ENCODE results near the gene TMEM203. TPM values are rescaled to one million over a fixed set of nuclear protein-coding genes. Genes with fewer than 3 reads are reported as not detected.

Gene TMEM203
- total RNA-seq, 1 donor from 2014 or later: 36.2 TPM

GRCh38 chr9:137234758-137235423 is 29.4 kb upstream of the TMEM203 start:
- no peak overlapping the region for H3K4me3 Mint-ChIP-seq (ENCODE audit: low read depth)
- no peak for TF ChIP-seq CTCF (IDR thresholded peaks at IDR 0.05; ENCODE audit: unreplicated experiment)
- H3K4me1 Mint-ChIP-seq (ENCODE audit: low read depth): peaks cover 17% of the 10 kb centered on the region

DNA sequence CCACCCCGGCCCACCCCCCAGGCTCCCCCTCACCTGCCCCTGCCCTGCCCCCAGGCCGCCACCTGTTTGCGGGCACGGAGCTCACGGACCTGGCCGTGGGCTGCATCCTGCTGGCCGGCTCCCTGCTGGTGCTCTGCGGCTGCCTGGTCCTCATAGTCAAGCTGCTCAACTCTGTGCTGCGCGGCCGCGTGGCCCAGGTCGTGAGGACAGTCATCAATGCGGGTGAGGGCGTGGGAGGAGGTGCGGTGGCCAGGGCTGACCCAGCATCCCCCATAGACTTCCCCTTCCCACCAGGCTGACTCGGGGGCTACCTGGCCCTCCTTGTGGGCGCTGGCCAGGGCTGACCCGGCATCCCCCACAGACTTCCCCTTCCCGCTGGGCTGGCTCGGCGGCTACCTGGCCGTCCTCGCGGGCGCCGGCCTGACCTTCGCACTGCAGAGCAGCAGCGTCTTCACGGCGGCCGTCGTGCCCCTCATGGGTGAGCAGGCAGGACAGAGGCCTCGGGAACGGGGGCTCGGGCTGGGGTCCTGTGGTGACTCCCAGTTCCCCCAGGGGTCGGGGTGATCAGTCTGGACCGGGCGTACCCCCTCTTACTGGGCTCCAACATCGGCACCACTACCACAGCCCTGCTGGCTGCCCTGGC is 28.7 kb upstream of the TMEM203 start:
- Mint-ChIP-seq H3K4me3 (ENCODE audit: low read depth) (no peak overlapping the region), H3K36me3 (ENCODE audit: insufficient read depth) (no peaks in the 10 kb centered on the region), H3K4me1 (ENCODE audit: low read depth) (peaks cover 17% of the 10 kb centered on the region)

More at GRCh38 chr9:137234758-137235423, 29.4 kb upstream of the TMEM203 start:
- Mint-ChIP-seq H3K27me3 (no peaks in the 10 kb centered on the region), H3K36me3 (ENCODE audit: insufficient read depth) (no peaks in the 10 kb centered on the region), H3K27ac (no peak overlapping the region), H3K9me3 (ENCODE audit: low read depth) (no peaks in the 10 kb centered on the region)
- DNase-seq (ENCODE audit: low spot score, unreplicated experiment): no peak

GRCh38 chr9:137233143-137233980 is 27.9 kb upstream of the TMEM203 start:
- no peaks in the 10 kb centered on the region for H3K27me3 Mint-ChIP-seq
- H3K4me3 Mint-ChIP-seq (ENCODE audit: low read depth): no peak overlapping the region
- no peak overlapping the region for H3K27ac Mint-ChIP-seq
- peaks cover 14% of the 10 kb centered on the region for H3K4me1 Mint-ChIP-seq (ENCODE audit: low read depth)
- no peaks in the 10 kb centered on the region for H3K36me3 Mint-ChIP-seq (ENCODE audit: insufficient read depth)
- H3K9me3 Mint-ChIP-seq (ENCODE audit: low read depth): no peaks in the 10 kb centered on the region
- TF ChIP-seq CTCF (IDR thresholded peaks at IDR 0.05; ENCODE audit: unreplicated experiment): no peak
- DNase-seq (ENCODE audit: low spot score, unreplicated experiment): no peak

More for the DNA sequence above, 28.7 kb upstream of the TMEM203 start:
- no peaks in the 10 kb centered on the region for H3K27me3 Mint-ChIP-seq
- H3K27ac Mint-ChIP-seq: no peak overlapping the region
- H3K9me3 Mint-ChIP-seq (ENCODE audit: low read depth): no peaks in the 10 kb centered on the region
- TF ChIP-seq CTCF (IDR thresholded peaks at IDR 0.05; ENCODE audit: unreplicated experiment): no peak
- no peak for DNase-seq (ENCODE audit: low spot score, unreplicated experiment)

- no peak for TF ChIP-seq CTCF (IDR thresholded peaks at IDR 0.05; ENCODE audit: unreplicated experiment)
- H3K27me3 Mint-ChIP-seq: no peaks in the 10 kb centered on the region
- H3K9me3 Mint-ChIP-seq (ENCODE audit: low read depth): no peaks in the 10 kb centered on the region
- H3K36me3 Mint-ChIP-seq (ENCODE audit: insufficient read depth): no peaks in the 10 kb centered on the region
- DNase-seq (ENCODE audit: low spot score, unreplicated experiment): no peak
- H3K4me3 Mint-ChIP-seq (ENCODE audit: low read depth): no peak overlapping the region
- peaks cover 15% of the 10 kb centered on the region for H3K4me1 Mint-ChIP-seq (ENCODE audit: low read depth)
- H3K27ac Mint-ChIP-seq: no peak overlapping the region
Measured at GRCh38 chr9:137232510-137232909, 27.1 kb upstream of the TMEM203 start.

DNA sequence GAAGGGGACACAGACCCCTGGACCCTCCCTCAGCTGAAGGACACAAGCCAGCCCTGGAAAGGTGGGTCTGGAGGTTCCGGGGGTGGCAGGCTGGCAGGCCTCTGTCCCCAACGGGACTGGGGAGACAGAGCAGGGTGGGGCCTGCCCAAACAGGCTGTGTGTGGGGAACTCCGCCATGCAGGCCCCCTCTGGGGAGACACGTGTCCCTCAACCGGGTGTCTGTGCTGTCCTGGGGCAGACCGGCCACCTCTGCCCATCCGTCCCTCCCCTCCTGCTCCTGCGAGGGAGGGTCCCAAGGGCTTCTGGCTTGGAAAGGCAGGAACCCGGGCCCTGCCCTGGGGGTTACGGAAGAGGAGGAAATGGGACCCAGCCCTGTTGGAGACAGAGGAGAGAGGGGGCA is 26.7 kb upstream of the TMEM203 start:
- DNase-seq (ENCODE audit: low spot score, unreplicated experiment): no peak
- TF ChIP-seq CTCF (IDR thresholded peaks at IDR 0.05; ENCODE audit: unreplicated experiment): no peak
- no peaks in the 10 kb centered on the region for H3K36me3 Mint-ChIP-seq (ENCODE audit: insufficient read depth)
- H3K27ac Mint-ChIP-seq: no peak overlapping the region
- H3K4me1 Mint-ChIP-seq (ENCODE audit: low read depth): peaks cover 17% of the 10 kb centered on the region
- H3K9me3 Mint-ChIP-seq (ENCODE audit: low read depth): no peaks in the 10 kb centered on the region
- no peaks in the 10 kb centered on the region for H3K27me3 Mint-ChIP-seq
- no peak overlapping the region for H3K4me3 Mint-ChIP-seq (ENCODE audit: low read depth)
